ENCODE measurements around the gene PKMYT1. TPM values are rescaled to one million over a fixed set of nuclear protein-coding genes. Genes with fewer than 3 reads are reported as not detected.

The PKMYT1 gene
- total and polyA plus RNA-seq, 2 of the 4 experiments (the other 2 are of a cell fraction) = 1.8 to 14.9 TPM

DNA sequence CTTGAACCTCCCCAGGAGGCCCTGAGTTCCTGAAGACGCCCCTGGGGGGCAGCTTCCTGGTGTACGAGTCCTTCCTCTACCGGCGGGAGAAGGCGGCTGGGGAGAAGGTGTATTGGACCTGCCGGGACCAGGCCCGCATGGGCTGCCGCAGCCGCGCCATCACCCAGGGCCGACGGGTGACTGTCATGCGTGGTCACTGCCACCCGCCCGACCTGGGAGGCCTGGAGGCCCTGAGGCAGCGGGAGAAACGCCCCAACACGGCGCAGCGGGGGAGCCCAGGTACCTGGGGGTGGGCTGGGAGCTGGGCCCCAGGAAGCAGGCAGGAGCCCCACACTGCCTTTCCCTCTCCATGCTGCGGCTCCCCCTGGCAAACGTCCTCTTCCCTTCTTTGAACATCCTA lies 46.5 kb downstream of the PKMYT1 start:
- BruUV-seq (replicated peaks) = no TSS peak
- no peak overlapping the region for H2BK120ac ChIP-seq (ENCODE audit: low read depth, low read length)
- ChIA-PET CTCF (no interaction called here), POLR2A (ENCODE audit: unreplicated experiment) (no interaction called here)
- H3K27me3 ChIP-seq (ENCODE audit: control insufficient read depth, insufficient read depth, low read length) = no peaks in the 10 kb centered on the region
- no peak overlapping the region for H3K18ac ChIP-seq (ENCODE audit: low read depth, low read length)
- no peak for ATAC-seq (ENCODE audit: low read depth)
- no peak overlapping the region for H4K8ac ChIP-seq (ENCODE audit: low read depth in 2 of 2, low read length in 2 of 2)
- 95% methylated on average over 10 of the region's 22 CpGs; no CpG with 5 or more reads in 1 of the 2 experiments for WGBS, 2 experiments (ENCODE audit: extremely low coverage in 2 of 2, insufficient read length in 1 of 2)
- H3K4ac ChIP-seq (ENCODE audit: low read depth, low read length) = no peak overlapping the region
- H3K9me3 ChIP-seq (ENCODE audit: control insufficient read depth, insufficient read depth, low read length) = no peaks in the 10 kb centered on the region
- H3K4me1 ChIP-seq (ENCODE audit: control insufficient read depth, insufficient read depth, low read length) = no peaks in the 10 kb centered on the region
- H3K14ac ChIP-seq (replicated peaks; ENCODE audit: low read depth, low read length) = no peak overlapping the region
- no peak overlapping the region for H4K5ac ChIP-seq (ENCODE audit: low read depth, low read length)
- H2BK5ac ChIP-seq (ENCODE audit: low read depth, low read length, poor library complexity, severe bottlenecking) = no peak overlapping the region
- in situ Hi-C loops (cut with MboI; ENCODE audit: low sequenced_read_pairs) = no loop called here
- no peak overlapping the region for H2AFZ ChIP-seq (replicated peaks; ENCODE audit: low read length, poor library complexity)
- no peak for TF ChIP-seq MXI1 (IDR thresholded peaks at IDR 0.05; ENCODE audit: borderline replicate concordance, low read depth, low read length)
- no peak overlapping the region for H3K27ac ChIP-seq (ENCODE audit: insufficient read depth, low read length)
- no peaks in the 10 kb centered on the region for H3K9me1 ChIP-seq (ENCODE audit: insufficient read depth, low read length)
- H3K23ac ChIP-seq (ENCODE audit: low read depth, low read length) = no peak overlapping the region
- H4K91ac ChIP-seq (ENCODE audit: insufficient read depth, low read depth, low read length) = no peak overlapping the region
- no peak overlapping the region for H2AK5ac ChIP-seq (ENCODE audit: low read depth, low read length)
- H2AK9ac ChIP-seq (replicated peaks; ENCODE audit: low read depth, low read length, poor library complexity) = no peak overlapping the region
- no peak overlapping the region for H3K4me3 ChIP-seq (ENCODE audit: insufficient read depth, low read depth, low read length)
- dilution Hi-C loops (cut with HindIII; ENCODE audit: low sequenced_read_pairs, unreplicated experiment) = no loop called here
- H4K20me1 ChIP-seq (ENCODE audit: insufficient read depth, low read length) = no peaks in the 10 kb centered on the region; the same call in 1 of the 2 replicates
- H2BK20ac ChIP-seq (ENCODE audit: low read depth, low read length) = no peak overlapping the region
- DNase-seq = no peak
- H3K9ac ChIP-seq (ENCODE audit: low read depth, low read length) = no peak overlapping the region
- H3K36me3 ChIP-seq (ENCODE audit: control insufficient read depth, insufficient read depth, low read length) = peaks cover 63% of the 10 kb centered on the region
- no peak overlapping the region for H2BK15ac ChIP-seq (ENCODE audit: low read depth, low read length)
- no peak overlapping the region for H3K56ac ChIP-seq (ENCODE audit: extremely low read depth, insufficient read depth, low read length)
- intact Hi-C loops (cut with micrococcal nuclease) = no loop called here
- no peak overlapping the region for H3K4me2 ChIP-seq (ENCODE audit: low read depth, low read length)
- H3K79me1 ChIP-seq (ENCODE audit: low read depth in 1 of 2, low read length in 2 of 2) = peaks cover 0 to 10% of the 10 kb centered on the region in 2 experiments; a peak in 2 of 4 replicates
